Lung (tissue), 12 donors: ENCODE data around the gene TCF12. TPM values are rescaled to one million over a fixed set of nuclear protein-coding genes. Genes with fewer than 3 reads are reported as not detected.

Source experiments
- ATAC-seq: fragments of 200-7000 bp; cut with Tn5 transposase; one replicate; pipeline ENCODE4 v1.9.1; 2020; ENCODE audit warnings: moderate number of reproducible peaks; ENCODE audit not compliant: insufficient read depth, low FRiP score
- DNase-seq, 3 donors: peaks; one replicate each; pipeline ENCODE4 v3.0.0-alpha.2; 2013 to 2017
- H3K27ac ChIP-seq, 2 donors: one replicate each; pipeline ENCODE4 v1.5.1; 2013; ENCODE audit warnings: mild to moderate bottlenecking in 2 of 2, moderate library complexity in 2 of 2, control low read depth in 1 of 2, inconsistent platforms in 1 of 2, low read depth in 1 of 2, low read length in 1 of 2
- H3K27me3 ChIP-seq, 3 donors: one replicate each; pipeline ENCODE4 v1.5.1; 2013; ENCODE audit warnings: low read length in 2 of 3; ENCODE audit not compliant: control insufficient read depth in 3 of 3, insufficient read depth in 3 of 3
- H3K36me3 ChIP-seq, 4 donors: one replicate each; pipeline ENCODE4 v1.5.1; 2013; ENCODE audit warnings: low read length in 4 of 4, mild to moderate bottlenecking in 1 of 4, moderate library complexity in 1 of 4; ENCODE audit not compliant: control insufficient read depth in 4 of 4, insufficient read depth in 4 of 4
- H3K4me1 ChIP-seq, 5 donors: one replicate each; pipeline ENCODE4 v1.5.1; 2013; ENCODE audit warnings: low read length in 5 of 5, mild to moderate bottlenecking in 2 of 5, moderate library complexity in 1 of 5; ENCODE audit not compliant: control insufficient read depth in 5 of 5, insufficient read depth in 5 of 5
- H3K4me3 ChIP-seq: one replicate; pipeline ENCODE4 v1.5.1; 2013; ENCODE audit warnings: mild to moderate bottlenecking, control low read depth, moderate library complexity
- H3K9ac ChIP-seq, 2 donors: one replicate each; pipeline ENCODE4 v1.5.1; 2013; ENCODE audit warnings: low read length in 2 of 2, control low read depth in 1 of 2; ENCODE audit not compliant: insufficient read depth in 1 of 2
- H3K9me3 ChIP-seq, 4 donors: one replicate each; pipeline ENCODE4 v1.5.1; 2013; ENCODE audit warnings: low read length in 3 of 4, mild to moderate bottlenecking in 1 of 4, moderate library complexity in 1 of 4; ENCODE audit not compliant: control insufficient read depth in 4 of 4, insufficient read depth in 3 of 4
- WGBS, 2 donors: extraction: QIAGEN DNeasy Blood & Tissue Kit; methylation state at CpG; one replicate each; pipeline ENCODE4 v1.1.7; 2013; 5-methylcytosine and 5-hydroxymethylcytosine counted together
- polyA plus RNA-seq, 2 donors: library from polyadenylated mRNA; stranded (reverse); fragments of 200-250 nt; gene quantifications; one replicate each; pipeline ENCODE4 v1.2.1, GENCODE V29; 2013
- total RNA-seq, 2 donors: library from RNA; depleted of rRNA in 1 of 2; stranded (reverse); fragments of >200 nt in 1 of 2; gene quantifications; one replicate each; pipeline ENCODE4 v1.2.1, GENCODE V29; 2014 to 2021
- TF ChIP-seq, protein P1 (sequence below): IDR thresholded peaks from 2 replicates; pipeline ENCODE4 v1.5.1; 2012; ENCODE audit warnings: mild to moderate bottlenecking; ENCODE audit errors: control extremely low read depth, extremely low read depth
- donor health status: control.
- donor health status: control.
- donor health status: Bipolar disorder and iron deficiency.
- donor health status: healthy.
- donor health status: DM: yes; HTN: yes; CAD: no.

Gene TCF12
- total and polyA plus RNA-seq, 4 donors: 9.6 to 314 (median 56.3) TPM

GRCh38 chr15:56982987-56983386, 64.5 kb downstream of the TCF12 start:
- TF ChIP-seq, protein P1, sequence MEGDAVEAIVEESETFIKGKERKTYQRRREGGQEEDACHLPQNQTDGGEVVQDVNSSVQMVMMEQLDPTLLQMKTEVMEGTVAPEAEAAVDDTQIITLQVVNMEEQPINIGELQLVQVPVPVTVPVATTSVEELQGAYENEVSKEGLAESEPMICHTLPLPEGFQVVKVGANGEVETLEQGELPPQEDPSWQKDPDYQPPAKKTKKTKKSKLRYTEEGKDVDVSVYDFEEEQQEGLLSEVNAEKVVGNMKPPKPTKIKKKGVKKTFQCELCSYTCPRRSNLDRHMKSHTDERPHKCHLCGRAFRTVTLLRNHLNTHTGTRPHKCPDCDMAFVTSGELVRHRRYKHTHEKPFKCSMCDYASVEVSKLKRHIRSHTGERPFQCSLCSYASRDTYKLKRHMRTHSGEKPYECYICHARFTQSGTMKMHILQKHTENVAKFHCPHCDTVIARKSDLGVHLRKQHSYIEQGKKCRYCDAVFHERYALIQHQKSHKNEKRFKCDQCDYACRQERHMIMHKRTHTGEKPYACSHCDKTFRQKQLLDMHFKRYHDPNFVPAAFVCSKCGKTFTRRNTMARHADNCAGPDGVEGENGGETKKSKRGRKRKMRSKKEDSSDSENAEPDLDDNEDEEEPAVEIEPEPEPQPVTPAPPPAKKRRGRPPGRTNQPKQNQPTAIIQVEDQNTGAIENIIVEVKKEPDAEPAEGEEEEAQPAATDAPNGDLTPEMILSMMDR: no peak
- no peak overlapping the region for H3K9ac ChIP-seq
- H3K4me1 ChIP-seq: peaks cover 0 to 32% (median 0%) of the 10 kb centered on the region in 5 donors
- no peak overlapping the region for H3K27ac ChIP-seq
- WGBS, 2 donors: 24 to 54% methylated on average over 1 of the region's 1 CpG
- H3K36me3 ChIP-seq: peaks cover 0 to 3% (median 0%) of the 10 kb centered on the region in 4 donors
- H3K9me3 ChIP-seq: no peaks in the 10 kb centered on the region
- no peak overlapping the region for H3K4me3 ChIP-seq
- DNase-seq (no peak), ATAC-seq (no peak)
- H3K27me3 ChIP-seq: no peaks in the 10 kb centered on the region

- H3K36me3 ChIP-seq: peaks cover 0 to 3% (median 0%) of the 10 kb centered on the region in 4 donors
- H3K9ac ChIP-seq: no peak overlapping the region
- H3K27ac ChIP-seq: no peak overlapping the region
- DNase-seq: no peak
- no peaks in the 10 kb centered on the region for H3K27me3 ChIP-seq
- no peaks in the 10 kb centered on the region for H3K9me3 ChIP-seq
- 37 to 43% methylated on average over 3 of the region's 3 CpGs for WGBS, 2 donors
- peaks cover 3 to 34% (median 9%) of the 10 kb centered on the region in 5 donors for H3K4me1 ChIP-seq
- H3K4me3 ChIP-seq: no peak overlapping the region
- ATAC-seq: peak; percentile 34
- TF ChIP-seq, protein P1: no peak
Observed at GRCh38 chr15:56984681-56985481, 66.4 kb downstream of the TCF12 start.

GRCh38 chr15:56985856-56986255, 67.4 kb downstream of the TCF12 start:
- TF ChIP-seq, protein P1: no peak
- ATAC-seq (no peak), DNase-seq (no peak)
- peaks cover 0 to 3% (median under 1%) of the 10 kb centered on the region in 4 donors for H3K36me3 ChIP-seq
- peaks cover 6 to 27% (median 9%) of the 10 kb centered on the region in 5 donors for H3K4me1 ChIP-seq
- H3K27ac ChIP-seq: no peak overlapping the region
- 90 to 95% methylated on average over 1 of the region's 1 CpG for WGBS, 2 donors
- H3K9ac ChIP-seq: no peak overlapping the region
- no peaks in the 10 kb centered on the region for H3K9me3 ChIP-seq
- no peak overlapping the region for H3K4me3 ChIP-seq
- no peaks in the 10 kb centered on the region for H3K27me3 ChIP-seq
